Measurements from ENCODE around the gene SERPINA5.

DNA sequence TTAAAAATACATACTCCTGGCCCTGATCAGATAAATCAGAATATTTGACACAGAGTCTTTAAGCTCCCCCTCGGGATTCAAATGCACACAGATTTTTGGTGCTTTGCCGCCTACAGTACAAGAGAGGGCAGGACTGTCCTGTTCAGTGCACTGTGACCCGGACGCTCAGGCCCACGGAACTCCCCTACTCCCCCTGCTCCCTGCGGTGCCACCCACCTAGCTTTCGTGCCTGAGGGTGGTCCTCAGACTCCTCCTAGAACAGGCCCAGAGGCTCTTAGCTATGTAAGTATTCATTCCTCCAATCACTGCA lies 17.2 kb downstream of the SERPINA5 start:
- TF ChIP-seq, protein P1, sequence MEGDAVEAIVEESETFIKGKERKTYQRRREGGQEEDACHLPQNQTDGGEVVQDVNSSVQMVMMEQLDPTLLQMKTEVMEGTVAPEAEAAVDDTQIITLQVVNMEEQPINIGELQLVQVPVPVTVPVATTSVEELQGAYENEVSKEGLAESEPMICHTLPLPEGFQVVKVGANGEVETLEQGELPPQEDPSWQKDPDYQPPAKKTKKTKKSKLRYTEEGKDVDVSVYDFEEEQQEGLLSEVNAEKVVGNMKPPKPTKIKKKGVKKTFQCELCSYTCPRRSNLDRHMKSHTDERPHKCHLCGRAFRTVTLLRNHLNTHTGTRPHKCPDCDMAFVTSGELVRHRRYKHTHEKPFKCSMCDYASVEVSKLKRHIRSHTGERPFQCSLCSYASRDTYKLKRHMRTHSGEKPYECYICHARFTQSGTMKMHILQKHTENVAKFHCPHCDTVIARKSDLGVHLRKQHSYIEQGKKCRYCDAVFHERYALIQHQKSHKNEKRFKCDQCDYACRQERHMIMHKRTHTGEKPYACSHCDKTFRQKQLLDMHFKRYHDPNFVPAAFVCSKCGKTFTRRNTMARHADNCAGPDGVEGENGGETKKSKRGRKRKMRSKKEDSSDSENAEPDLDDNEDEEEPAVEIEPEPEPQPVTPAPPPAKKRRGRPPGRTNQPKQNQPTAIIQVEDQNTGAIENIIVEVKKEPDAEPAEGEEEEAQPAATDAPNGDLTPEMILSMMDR (IDR thresholded peaks at IDR 0.05; ENCODE audit: poor library complexity, severe bottlenecking) = no peak
- TF ChIP-seq SMC3 (conservative IDR thresholded peaks at IDR 0.05; ENCODE audit: poor library complexity) = no peak
- no peak for TF ChIP-seq EP300 (conservative IDR thresholded peaks at IDR 0.05; ENCODE audit: poor library complexity, severe bottlenecking)
- no peak for TF ChIP-seq EZH2 (IDR thresholded peaks at IDR 0.05; ENCODE audit: borderline replicate concordance, insufficient read depth, low read length, poor library complexity, severe bottlenecking)
- TF ChIP-seq, protein P2, sequence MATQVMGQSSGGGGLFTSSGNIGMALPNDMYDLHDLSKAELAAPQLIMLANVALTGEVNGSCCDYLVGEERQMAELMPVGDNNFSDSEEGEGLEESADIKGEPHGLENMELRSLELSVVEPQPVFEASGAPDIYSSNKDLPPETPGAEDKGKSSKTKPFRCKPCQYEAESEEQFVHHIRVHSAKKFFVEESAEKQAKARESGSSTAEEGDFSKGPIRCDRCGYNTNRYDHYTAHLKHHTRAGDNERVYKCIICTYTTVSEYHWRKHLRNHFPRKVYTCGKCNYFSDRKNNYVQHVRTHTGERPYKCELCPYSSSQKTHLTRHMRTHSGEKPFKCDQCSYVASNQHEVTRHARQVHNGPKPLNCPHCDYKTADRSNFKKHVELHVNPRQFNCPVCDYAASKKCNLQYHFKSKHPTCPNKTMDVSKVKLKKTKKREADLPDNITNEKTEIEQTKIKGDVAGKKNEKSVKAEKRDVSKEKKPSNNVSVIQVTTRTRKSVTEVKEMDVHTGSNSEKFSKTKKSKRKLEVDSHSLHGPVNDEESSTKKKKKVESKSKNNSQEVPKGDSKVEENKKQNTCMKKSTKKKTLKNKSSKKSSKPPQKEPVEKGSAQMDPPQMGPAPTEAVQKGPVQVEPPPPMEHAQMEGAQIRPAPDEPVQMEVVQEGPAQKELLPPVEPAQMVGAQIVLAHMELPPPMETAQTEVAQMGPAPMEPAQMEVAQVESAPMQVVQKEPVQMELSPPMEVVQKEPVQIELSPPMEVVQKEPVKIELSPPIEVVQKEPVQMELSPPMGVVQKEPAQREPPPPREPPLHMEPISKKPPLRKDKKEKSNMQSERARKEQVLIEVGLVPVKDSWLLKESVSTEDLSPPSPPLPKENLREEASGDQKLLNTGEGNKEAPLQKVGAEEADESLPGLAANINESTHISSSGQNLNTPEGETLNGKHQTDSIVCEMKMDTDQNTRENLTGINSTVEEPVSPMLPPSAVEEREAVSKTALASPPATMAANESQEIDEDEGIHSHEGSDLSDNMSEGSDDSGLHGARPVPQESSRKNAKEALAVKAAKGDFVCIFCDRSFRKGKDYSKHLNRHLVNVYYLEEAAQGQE (IDR thresholded peaks at IDR 0.05; ENCODE audit: borderline replicate concordance) = no peak
- TF ChIP-seq POLR2AphosphoS5 (IDR thresholded peaks at IDR 0.05) = no peak
- no peak for TF ChIP-seq MXI1 (conservative IDR thresholded peaks at IDR 0.05; ENCODE audit: poor library complexity, severe bottlenecking)
- no peak for TF ChIP-seq TAF1 (IDR thresholded peaks at IDR 0.05; ENCODE audit: low read depth)
- no peak for TF ChIP-seq RAD21 (conservative IDR thresholded peaks at IDR 0.05)
